Astrocyte of the spinal cord (primary cell): ENCODE measurements around the gene SLC6A13.

Experiments used
- DNase-seq: peaks from one replicate; pipeline ENCODE4 v3.0.0; 2011; ENCODE audit warnings: low read depth, low spot score
- H3K4me3 ChIP-seq: 2 replicates; pipeline ENCODE4 v1.5.1; 2011; ENCODE audit warnings: low read depth, mild to moderate bottlenecking, low read length, moderate library complexity
- in situ Hi-C: cut with HindIII; loops from 2 replicates; pipeline ENCODE4 v1.10.0; 2017; ENCODE audit warnings: low sequenced_read_pairs
- TF ChIP-seq, protein P1 (sequence below): IDR thresholded peaks from 2 replicates; pipeline ENCODE4 v1.5.1; 2012; ENCODE audit warnings: low read depth, mild to moderate bottlenecking, low read length, inconsistent platforms

Gene SLC6A13

DNA sequence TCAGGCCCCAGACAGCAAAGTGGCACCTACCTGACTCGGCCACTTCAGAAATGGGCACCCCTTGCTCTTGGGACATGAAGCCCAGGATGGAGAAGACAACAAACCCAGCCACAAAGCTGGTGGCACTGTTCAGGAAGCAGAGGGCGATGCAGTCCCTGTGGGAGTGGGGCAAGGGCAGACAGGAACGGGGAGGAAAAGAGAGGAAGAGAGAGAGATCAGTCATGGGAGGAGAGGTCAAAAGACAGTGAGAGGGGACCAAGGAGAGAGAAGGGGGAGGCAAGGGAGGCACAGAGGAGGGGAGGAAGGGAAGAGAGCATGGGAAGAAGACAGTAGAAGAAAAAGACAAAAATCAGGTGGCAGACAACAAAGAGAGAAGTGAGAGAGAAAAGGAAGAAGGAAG, 65.3 kb downstream of the SLC6A13 start:
- no peak overlapping the region for H3K4me3 ChIP-seq
- TF ChIP-seq, protein P1, sequence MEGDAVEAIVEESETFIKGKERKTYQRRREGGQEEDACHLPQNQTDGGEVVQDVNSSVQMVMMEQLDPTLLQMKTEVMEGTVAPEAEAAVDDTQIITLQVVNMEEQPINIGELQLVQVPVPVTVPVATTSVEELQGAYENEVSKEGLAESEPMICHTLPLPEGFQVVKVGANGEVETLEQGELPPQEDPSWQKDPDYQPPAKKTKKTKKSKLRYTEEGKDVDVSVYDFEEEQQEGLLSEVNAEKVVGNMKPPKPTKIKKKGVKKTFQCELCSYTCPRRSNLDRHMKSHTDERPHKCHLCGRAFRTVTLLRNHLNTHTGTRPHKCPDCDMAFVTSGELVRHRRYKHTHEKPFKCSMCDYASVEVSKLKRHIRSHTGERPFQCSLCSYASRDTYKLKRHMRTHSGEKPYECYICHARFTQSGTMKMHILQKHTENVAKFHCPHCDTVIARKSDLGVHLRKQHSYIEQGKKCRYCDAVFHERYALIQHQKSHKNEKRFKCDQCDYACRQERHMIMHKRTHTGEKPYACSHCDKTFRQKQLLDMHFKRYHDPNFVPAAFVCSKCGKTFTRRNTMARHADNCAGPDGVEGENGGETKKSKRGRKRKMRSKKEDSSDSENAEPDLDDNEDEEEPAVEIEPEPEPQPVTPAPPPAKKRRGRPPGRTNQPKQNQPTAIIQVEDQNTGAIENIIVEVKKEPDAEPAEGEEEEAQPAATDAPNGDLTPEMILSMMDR: no peak
- no peak for DNase-seq
- in situ Hi-C loops: no loop called here

DNA sequence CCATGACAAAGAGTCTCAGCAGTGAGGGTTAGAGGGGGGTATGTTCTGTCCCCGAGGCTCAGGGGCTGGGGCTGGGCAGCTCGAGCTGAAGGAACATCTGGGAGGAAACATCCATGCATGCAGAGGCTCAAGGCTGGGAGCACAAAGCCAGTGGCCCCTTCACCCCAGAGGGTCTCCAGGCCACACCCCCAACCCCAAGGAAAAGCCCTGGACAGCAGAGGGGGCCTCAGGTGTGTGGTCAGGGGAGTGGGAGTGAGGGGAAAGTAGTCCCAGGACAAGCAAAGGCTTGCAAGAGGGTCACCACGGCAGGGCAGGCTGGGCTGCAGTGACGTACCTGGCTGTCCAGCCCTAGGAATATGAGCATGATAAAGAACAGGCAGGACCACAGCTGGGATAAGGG, 66.2 kb downstream of the SLC6A13 start:
- in situ Hi-C loops: no loop called here
- no peak for DNase-seq
- H3K4me3 ChIP-seq: no peak overlapping the region
- TF ChIP-seq, protein P1: no peak

DNA sequence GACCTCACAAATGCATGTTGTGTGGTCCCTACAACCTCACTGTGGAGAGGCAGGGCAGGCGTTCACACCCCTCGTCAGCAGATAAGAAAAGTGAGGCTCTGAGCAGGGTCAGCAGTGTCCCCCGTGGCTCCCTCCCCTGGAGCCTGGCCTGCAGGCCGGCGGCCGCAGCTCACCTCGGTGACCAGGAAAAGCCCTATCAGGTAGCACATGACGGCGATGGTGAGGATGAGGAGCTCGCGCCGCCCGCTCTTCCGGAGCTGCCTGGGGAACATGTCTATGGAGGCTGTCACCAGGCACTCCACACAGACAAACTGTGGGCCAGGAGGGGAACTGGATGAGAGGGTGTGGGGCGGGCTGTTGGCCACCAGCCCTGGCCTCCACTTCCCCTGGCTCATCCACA, 66.7 kb downstream of the SLC6A13 start:
- in situ Hi-C loops: no loop called here
- H3K4me3 ChIP-seq: no peak overlapping the region
- DNase-seq: no peak
- TF ChIP-seq, protein P1: no peak

DNA sequence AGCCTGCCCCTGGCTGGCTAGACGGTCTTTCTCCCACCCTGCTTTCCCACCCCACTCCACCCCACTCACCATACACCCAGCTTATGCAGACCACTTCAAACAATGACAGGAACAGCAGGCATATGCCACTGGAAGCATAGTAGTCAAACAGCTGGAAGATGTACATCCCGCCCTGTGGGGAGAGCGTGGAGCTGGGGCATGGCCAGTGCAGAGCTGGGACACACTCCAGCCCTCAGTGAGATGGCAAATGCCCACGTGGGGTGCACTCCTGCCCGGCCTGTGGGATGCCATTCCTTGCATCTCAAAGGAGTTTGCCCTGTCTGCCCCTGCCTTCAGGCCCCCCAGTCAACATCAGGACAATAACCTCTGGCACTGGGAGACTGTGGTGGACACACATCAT, 67.5 kb downstream of the SLC6A13 start:
- in situ Hi-C loops: no loop called here
- DNase-seq: no peak
- TF ChIP-seq, protein P1: no peak
- no peak overlapping the region for H3K4me3 ChIP-seq

DNA sequence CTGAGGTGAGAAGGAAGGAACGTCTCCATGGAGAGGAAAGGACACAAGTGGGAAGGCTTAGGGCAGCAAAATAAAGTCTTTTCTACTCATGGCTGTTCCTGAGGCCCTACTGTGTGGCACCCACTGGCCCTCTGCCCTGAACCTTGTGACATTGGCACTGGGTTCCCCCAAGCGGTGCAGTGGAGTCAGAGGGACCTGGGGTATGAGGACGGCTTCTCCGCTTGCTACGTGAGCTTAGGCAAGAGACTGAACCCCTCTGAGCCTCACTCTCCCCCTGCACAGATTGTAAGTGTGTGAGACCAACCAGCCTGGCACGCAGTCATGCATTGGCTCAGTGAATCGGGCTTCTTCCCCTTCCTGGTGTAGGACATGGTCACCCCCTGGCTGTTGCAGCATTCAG, 68.4 kb downstream of the SLC6A13 start:
- in situ Hi-C loops: no loop called here
- no peak overlapping the region for H3K4me3 ChIP-seq
- TF ChIP-seq, protein P1: no peak
- no peak for DNase-seq

DNA sequence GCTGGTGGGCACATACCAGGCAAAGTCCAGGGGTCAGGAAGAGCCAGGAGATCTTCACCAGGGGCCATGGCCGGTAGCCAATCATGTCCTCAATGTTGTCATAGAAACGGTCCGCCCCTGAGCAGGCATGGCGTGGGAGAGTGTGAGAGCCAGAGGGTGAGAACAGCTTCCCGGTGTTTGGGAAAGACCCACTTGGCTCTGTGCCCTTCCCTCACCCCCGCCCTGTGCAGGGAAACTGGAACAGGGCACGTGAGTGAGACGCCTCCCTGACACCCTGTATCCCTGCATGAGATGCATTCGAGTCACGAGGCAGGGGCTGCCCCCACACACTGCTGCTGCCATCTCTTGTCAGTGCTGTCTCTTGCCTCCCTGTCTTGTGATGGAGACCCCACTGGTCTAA, 69.4 kb downstream of the SLC6A13 start:
- H3K4me3 ChIP-seq: no peak overlapping the region
- in situ Hi-C loops: no loop called here
- TF ChIP-seq, protein P1: no peak
- no peak for DNase-seq

DNA sequence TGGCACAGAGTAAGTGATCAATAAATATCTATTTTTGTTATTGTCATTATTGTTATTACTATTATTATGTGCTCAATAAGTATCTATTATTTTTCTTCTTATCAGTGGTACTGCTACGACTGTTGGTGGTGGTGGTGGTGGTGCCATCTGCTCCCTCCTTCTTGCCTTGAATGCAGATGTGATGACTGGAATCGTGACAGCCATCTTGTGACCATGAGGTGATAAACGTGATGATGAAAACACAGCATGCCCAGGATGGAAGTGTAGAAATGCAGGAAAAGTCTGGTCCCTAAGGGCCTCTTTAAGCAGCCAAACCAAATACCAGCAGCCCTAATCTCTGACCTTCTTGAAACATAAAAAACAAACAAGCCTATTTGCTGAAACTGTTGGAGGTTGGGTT, 71.1 kb downstream of the SLC6A13 start:
- TF ChIP-seq, protein P1: no peak
- in situ Hi-C loops: no loop called here
- no peak overlapping the region for H3K4me3 ChIP-seq
- no peak for DNase-seq
